NB4 (cell line): Measurements from ENCODE around the gene DAP.

ENCODE experiments used
- POLR2A ChIP-seq: IDR thresholded peaks from 2 replicates; pipeline ENCODE4 v1.6.1; 2011; ENCODE audit warnings: mild to moderate bottlenecking; ENCODE audit not compliant: insufficient read length; ENCODE audit errors: extremely low read depth
- TF ChIP-seq, protein P1 (sequence below): IDR thresholded peaks from one replicate; pipeline ENCODE4 v1.5.1; 2012; ENCODE audit warnings: low read depth, low read length

DNA sequence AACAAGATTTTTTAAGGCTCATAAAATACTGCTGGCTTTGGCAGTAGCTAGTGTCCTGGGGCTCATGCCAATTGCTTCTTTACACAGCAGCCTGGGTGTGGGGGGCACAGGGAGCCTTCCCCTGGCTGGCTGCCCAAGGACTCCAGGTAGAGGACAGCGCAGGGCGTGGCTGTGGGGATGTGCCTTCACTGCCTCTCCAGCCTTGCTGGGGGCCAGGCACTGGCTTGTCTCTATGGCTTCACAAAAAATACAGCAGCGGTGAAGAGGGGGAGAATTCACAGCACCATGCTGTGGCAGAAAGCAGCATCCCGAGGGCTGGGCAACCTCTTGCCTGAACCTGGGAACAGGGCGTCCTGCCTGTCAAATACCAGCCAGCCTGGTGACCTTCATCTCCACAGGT, 57.4 kb downstream of the DAP start:
- TF ChIP-seq POLR2A = no peak
- TF ChIP-seq, protein P1, sequence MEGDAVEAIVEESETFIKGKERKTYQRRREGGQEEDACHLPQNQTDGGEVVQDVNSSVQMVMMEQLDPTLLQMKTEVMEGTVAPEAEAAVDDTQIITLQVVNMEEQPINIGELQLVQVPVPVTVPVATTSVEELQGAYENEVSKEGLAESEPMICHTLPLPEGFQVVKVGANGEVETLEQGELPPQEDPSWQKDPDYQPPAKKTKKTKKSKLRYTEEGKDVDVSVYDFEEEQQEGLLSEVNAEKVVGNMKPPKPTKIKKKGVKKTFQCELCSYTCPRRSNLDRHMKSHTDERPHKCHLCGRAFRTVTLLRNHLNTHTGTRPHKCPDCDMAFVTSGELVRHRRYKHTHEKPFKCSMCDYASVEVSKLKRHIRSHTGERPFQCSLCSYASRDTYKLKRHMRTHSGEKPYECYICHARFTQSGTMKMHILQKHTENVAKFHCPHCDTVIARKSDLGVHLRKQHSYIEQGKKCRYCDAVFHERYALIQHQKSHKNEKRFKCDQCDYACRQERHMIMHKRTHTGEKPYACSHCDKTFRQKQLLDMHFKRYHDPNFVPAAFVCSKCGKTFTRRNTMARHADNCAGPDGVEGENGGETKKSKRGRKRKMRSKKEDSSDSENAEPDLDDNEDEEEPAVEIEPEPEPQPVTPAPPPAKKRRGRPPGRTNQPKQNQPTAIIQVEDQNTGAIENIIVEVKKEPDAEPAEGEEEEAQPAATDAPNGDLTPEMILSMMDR = no peak
